Uterus (tissue), 2 donors: ENCODE measurements around the gene PPP1R14D.

Experiments used
- POLR2A ChIP-seq, 2 donors: fragments of 450-650 bp; IDR thresholded peaks; one replicate each; pipeline ENCODE4 v1.6.1; 2016; ENCODE audit warnings: antibody characterized with exemption in 2 of 2, mild to moderate bottlenecking in 1 of 2, moderate library complexity in 1 of 2
- TF ChIP-seq, protein P1 (sequence below), 4 experiments: fragments of 200-600 bp in 2 of 4; fragments of 450-650 bp in 2 of 4; sonication (generic) in 2 of 4; IDR thresholded peaks; one replicate each; pipeline ENCODE4 v1.5.1; 2016 to 2019; ENCODE audit warnings: antibody characterized with exemption in 4 of 4, mild to moderate bottlenecking in 2 of 4, moderate library complexity in 1 of 4

DNA sequence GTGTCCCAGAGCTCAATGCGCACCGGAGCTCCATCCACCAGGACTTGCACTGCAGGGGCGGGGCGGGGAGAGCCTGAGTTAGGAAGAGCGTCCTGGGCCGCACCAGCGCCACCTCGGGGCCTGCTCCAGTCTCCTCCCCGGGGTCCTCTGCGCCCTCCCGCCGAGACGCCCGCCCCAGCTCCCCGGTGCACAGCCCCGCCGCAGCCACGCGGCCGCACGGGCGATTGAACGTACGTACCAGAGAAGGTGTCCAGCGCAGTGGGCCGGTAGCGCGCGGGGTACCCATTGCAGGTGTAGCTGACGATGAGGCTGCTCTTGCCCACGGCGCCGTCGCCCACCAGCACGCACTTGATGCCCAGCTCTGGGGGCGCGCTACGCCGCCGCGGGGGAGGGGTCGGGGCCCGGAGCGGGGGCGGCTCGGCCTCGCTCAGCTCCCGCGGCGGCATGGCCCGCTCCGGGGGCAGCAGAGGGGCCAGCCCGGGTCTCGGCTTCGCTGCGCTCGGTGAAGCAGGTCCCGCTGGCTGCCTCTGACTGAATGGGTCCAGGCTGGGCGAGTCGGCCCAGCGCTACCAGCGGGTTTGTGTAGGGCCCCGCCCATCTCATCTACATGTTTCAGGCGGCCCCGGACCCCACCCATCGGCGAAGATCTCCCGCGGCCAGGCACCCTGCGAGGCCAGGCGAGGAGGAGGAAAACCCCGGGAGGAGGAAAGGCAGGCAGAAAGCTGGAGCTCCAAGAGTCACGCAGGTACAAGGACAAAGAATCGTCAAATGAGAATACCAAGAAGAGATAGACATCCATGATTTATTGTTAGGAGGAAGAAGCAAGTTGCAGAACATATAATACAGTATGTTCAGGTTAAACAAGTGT is 45.4 kb upstream of the PPP1R14D start, which contains the start of gene RHOV:
- TF ChIP-seq, protein P1, sequence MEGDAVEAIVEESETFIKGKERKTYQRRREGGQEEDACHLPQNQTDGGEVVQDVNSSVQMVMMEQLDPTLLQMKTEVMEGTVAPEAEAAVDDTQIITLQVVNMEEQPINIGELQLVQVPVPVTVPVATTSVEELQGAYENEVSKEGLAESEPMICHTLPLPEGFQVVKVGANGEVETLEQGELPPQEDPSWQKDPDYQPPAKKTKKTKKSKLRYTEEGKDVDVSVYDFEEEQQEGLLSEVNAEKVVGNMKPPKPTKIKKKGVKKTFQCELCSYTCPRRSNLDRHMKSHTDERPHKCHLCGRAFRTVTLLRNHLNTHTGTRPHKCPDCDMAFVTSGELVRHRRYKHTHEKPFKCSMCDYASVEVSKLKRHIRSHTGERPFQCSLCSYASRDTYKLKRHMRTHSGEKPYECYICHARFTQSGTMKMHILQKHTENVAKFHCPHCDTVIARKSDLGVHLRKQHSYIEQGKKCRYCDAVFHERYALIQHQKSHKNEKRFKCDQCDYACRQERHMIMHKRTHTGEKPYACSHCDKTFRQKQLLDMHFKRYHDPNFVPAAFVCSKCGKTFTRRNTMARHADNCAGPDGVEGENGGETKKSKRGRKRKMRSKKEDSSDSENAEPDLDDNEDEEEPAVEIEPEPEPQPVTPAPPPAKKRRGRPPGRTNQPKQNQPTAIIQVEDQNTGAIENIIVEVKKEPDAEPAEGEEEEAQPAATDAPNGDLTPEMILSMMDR (IDR thresholded peaks at IDR 0.05) = peak in 1 of 4 experiments; percentile 15
- no peak for TF ChIP-seq POLR2A (IDR thresholded peaks at IDR 0.05)
